Smooth muscle cell (in vitro differentiated cells): ENCODE measurements around the gene HEPN1. TPM values are rescaled to one million over a fixed set of nuclear protein-coding genes. Genes with fewer than 3 reads are reported as not detected.

Source experiments
- DNase-seq: peaks from one replicate; lab custom pipeline; 2025; ENCODE audit not compliant: unreplicated experiment; lab: John Stamatoyannopoulos, UW
- H2AFZ ChIP-seq: fragments of 200-600 bp; sonication (generic); 2 replicates; pipeline ENCODE4 v1.6.0; 2016; ENCODE audit warnings: antibody characterized with exemption, low read depth, mild to moderate bottlenecking
- H3F3A ChIP-seq: fragments of 200-600 bp; sonication (generic); 2 replicates; pipeline ENCODE4 v1.6.0; 2017; ENCODE audit warnings: antibody characterized with exemption, low read depth
- H3K27ac ChIP-seq: fragments of 200-600 bp; sonication (generic); 2 replicates; pipeline ENCODE4 v1.5.1; 2016; ENCODE audit warnings: low read depth, mild to moderate bottlenecking
- H3K27me3 ChIP-seq: fragments of 200-600 bp; sonication (generic); 2 replicates; pipeline ENCODE4 v1.6.1; 2016; ENCODE audit warnings: low read depth, mild to moderate bottlenecking
- H3K36me3 ChIP-seq: fragments of 200-600 bp; sonication (generic); 2 replicates; pipeline ENCODE4 v1.5.1; 2016; ENCODE audit warnings: low read depth
- H3K4me1 ChIP-seq: fragments of 200-600 bp; sonication (generic); 2 replicates; pipeline ENCODE4 v1.5.1; 2016; ENCODE audit warnings: low read depth
- H3K4me2 ChIP-seq: fragments of 200-600 bp; sonication (generic); 2 replicates; pipeline ENCODE4 v1.6.0; 2016; ENCODE audit warnings: mild to moderate bottlenecking
- H3K4me3 ChIP-seq: fragments of 200-600 bp; sonication (generic); 2 replicates; pipeline ENCODE4 v1.5.1; 2016; ENCODE audit warnings: mild to moderate bottlenecking
- H3K79me2 ChIP-seq: fragments of 200-600 bp; sonication (generic); 2 replicates; pipeline ENCODE4 v1.6.0; 2016; ENCODE audit warnings: low read depth, mild to moderate bottlenecking
- H3K9ac ChIP-seq: fragments of 200-600 bp; sonication (generic); 2 replicates; pipeline ENCODE4 v1.6.0; 2016; ENCODE audit warnings: low read depth
- H3K9me3 ChIP-seq: fragments of 200-600 bp; sonication (generic); replicated peaks from 2 replicates; pipeline ENCODE4 v1.5.1; 2016; ENCODE audit warnings: low read depth
- H4K20me1 ChIP-seq: fragments of 200-600 bp; sonication (generic); 2 replicates; pipeline ENCODE4 v1.6.0; 2016; ENCODE audit warnings: low read depth
- CTCF ChIP-seq: fragments of 200-600 bp; sonication (generic); IDR thresholded peaks from 2 replicates; pipeline ENCODE4 v1.5.1; 2017; ENCODE audit warnings: borderline replicate concordance, mild to moderate bottlenecking, antibody characterized with exemption; ENCODE audit not compliant: insufficient read depth, poor library complexity, severe bottlenecking
- WGBS: methylation state at CpG from one replicate; pipeline ENCODE4 v1.1.7; 2016; ENCODE audit warnings: low lambda C conversion rate; 5-methylcytosine and 5-hydroxymethylcytosine counted together
- polyA plus RNA-seq: library from polyadenylated mRNA; unstranded; fragments of >200 nt; fragmentation: Nextera tagmentation; extraction: Ambion mirVana; gene quantifications from 2 replicates; pipeline ENCODE4 v1.2.1, GENCODE V29; 2016
- total RNA-seq: library from RNA; depleted of rRNA; stranded (reverse); fragments of >200 nt; gene quantifications from 2 replicates; pipeline ENCODE4 v1.2.3, GENCODE V29; 2014

HEPN1 gene
- total and polyA plus RNA-seq, 2 experiments from 2014 or later, result not detected

- Histone ChIP-seq H3K36me3 (no peaks in the 10 kb centered on the region), H3K27me3 (no peaks in the 10 kb centered on the region), H3K27ac (no peak overlapping the region), H3K79me2 (no peaks in the 10 kb centered on the region), H3K9me3 (no peaks in the 10 kb centered on the region), H3K9ac (no peak overlapping the region), H3F3A (no peaks in the 10 kb centered on the region), H4K20me1 (no peaks in the 10 kb centered on the region), H3K4me3 (no peak overlapping the region), H3K4me1 (no peaks in the 10 kb centered on the region), H3K4me2 (no peak overlapping the region), H2AFZ (no peak overlapping the region)
- 82% methylated on average over 12 of the region's 12 CpGs for WGBS
- DNase-seq, result no peak
- no peak for TF ChIP-seq CTCF
Observed at GRCh38 chr11:124891373-124891861, 27.6 kb upstream of the HEPN1 start.

GRCh38 chr11:124892146-124892545, 26.9 kb upstream of the HEPN1 start:
- H3K9ac ChIP-seq, result no peak overlapping the region

GRCh38 chr11:124892750-124893454, 26.1 kb upstream of the HEPN1 start:
- H3K4me3 ChIP-seq, result no peak overlapping the region
- H3K36me3 ChIP-seq, result no peaks in the 10 kb centered on the region
- no peaks in the 10 kb centered on the region for H3K27me3 ChIP-seq
- H4K20me1 ChIP-seq, result no peaks in the 10 kb centered on the region
- no peaks in the 10 kb centered on the region for H3F3A ChIP-seq
- no peaks in the 10 kb centered on the region for H3K79me2 ChIP-seq
- no peak overlapping the region for H3K4me2 ChIP-seq
- H3K4me1 ChIP-seq, result no peaks in the 10 kb centered on the region
- DNase-seq, result no peak
- TF ChIP-seq CTCF, result no peak
- H3K27ac ChIP-seq, result no peak overlapping the region
- H3K9ac ChIP-seq, result no peak overlapping the region
- no peak overlapping the region for H2AFZ ChIP-seq
- H3K9me3 ChIP-seq, result no peaks in the 10 kb centered on the region
- 91% methylated on average over 9 of the region's 9 CpGs for WGBS

More at GRCh38 chr11:124892146-124892545, 26.9 kb upstream of the HEPN1 start:
- no peaks in the 10 kb centered on the region for H3K4me1 ChIP-seq
- H3K79me2 ChIP-seq, result no peaks in the 10 kb centered on the region
- TF ChIP-seq CTCF, result no peak
- no peaks in the 10 kb centered on the region for H3F3A ChIP-seq
- H3K36me3 ChIP-seq, result no peaks in the 10 kb centered on the region
- H3K27me3 ChIP-seq, result no peaks in the 10 kb centered on the region
- no peaks in the 10 kb centered on the region for H3K9me3 ChIP-seq
- 94% methylated on average over 2 of the region's 2 CpGs for WGBS
- DNase-seq, result no peak
- no peak overlapping the region for H2AFZ ChIP-seq
- H3K4me3 ChIP-seq, result no peak overlapping the region
- H3K27ac ChIP-seq, result no peak overlapping the region
- H4K20me1 ChIP-seq, result no peaks in the 10 kb centered on the region
- H3K4me2 ChIP-seq, result no peak overlapping the region
